GM13977 (cell line): ENCODE data around the gene FRMD4A.
"Not testable (repeated sequence)": the region's sequence is repeated elsewhere in the genome, so short reads cannot be mapped to it uniquely, and the experiment has no call there.

ENCODE experiments used
- DNase-seq: peaks from one replicate; pipeline ENCODE4 v3.0.0; 2012; ENCODE audit warnings: low spot score
- CTCF ChIP-seq: IDR thresholded peaks from 2 replicates; pipeline ENCODE4 v1.5.1; 2012; ENCODE audit warnings: mild to moderate bottlenecking, control low read depth; ENCODE audit not compliant: insufficient read depth; ENCODE audit errors: extremely low read depth, missing control alignments
- in situ Hi-C: fragments of 300-500 bp; cut with MboI; formaldehyde crosslinking; loops from one replicate; pipeline ENCODE4 v1.12.0; 2022; ENCODE audit warnings: low sequenced_read_pairs, low pct_unique_long_range_greater_than_20kb, mixed read lengths, inconsistent platforms; ENCODE audit not compliant: unreplicated experiment

FRMD4A gene

GRCh38 chr10:14205233-14205632 lies 125.5 kb downstream of the FRMD4A start:
- in situ Hi-C loops = no loop called here
- TF ChIP-seq CTCF = no peak

GRCh38 chr10:14200698-14201544 lies 129.8 kb downstream of the FRMD4A start:
- DNase-seq = no peak
- TF ChIP-seq CTCF = peak; percentile 30
- in situ Hi-C loops = no loop called here

More at GRCh38 chr10:14205233-14205632, 125.5 kb downstream of the FRMD4A start:
- DNase-seq = no peak

- DNase-seq, in situ Hi-C loops: not testable (repeated sequence)
Measured at GRCh38 chr10:14199098-14199497, 131.6 kb downstream of the FRMD4A start.

GRCh38 chr10:14198078-14198477 lies 132.6 kb downstream of the FRMD4A start:
- TF ChIP-seq CTCF = no peak
- DNase-seq = no peak
- in situ Hi-C loops = no loop called here

- no peak for TF ChIP-seq CTCF
- in situ Hi-C loops = no loop called here
- no peak for DNase-seq
Measured at GRCh38 chr10:14196113-14196512, 134.6 kb downstream of the FRMD4A start.

GRCh38 chr10:14195433-14195832 lies 135.3 kb downstream of the FRMD4A start:
- no peak for TF ChIP-seq CTCF
- in situ Hi-C loops = no loop called here
- DNase-seq = no peak

GRCh38 chr10:14192746-14193145 lies 138.0 kb downstream of the FRMD4A start:
- in situ Hi-C loops = no loop called here
- DNase-seq = no peak
- no peak for TF ChIP-seq CTCF
